Measurements from ENCODE around the gene ZNF587. TPM values are rescaled to one million over a fixed set of nuclear protein-coding genes. Genes with fewer than 3 reads are reported as not detected.
"Not testable (repeated sequence)": the region's sequence is repeated elsewhere in the genome, so short reads cannot be mapped to it uniquely, and the experiment has no call there.

ZNF587 gene
- total and polyA plus RNA-seq, 5 donors, result 16.3 to 23.8 (median 20.2) TPM

DNA sequence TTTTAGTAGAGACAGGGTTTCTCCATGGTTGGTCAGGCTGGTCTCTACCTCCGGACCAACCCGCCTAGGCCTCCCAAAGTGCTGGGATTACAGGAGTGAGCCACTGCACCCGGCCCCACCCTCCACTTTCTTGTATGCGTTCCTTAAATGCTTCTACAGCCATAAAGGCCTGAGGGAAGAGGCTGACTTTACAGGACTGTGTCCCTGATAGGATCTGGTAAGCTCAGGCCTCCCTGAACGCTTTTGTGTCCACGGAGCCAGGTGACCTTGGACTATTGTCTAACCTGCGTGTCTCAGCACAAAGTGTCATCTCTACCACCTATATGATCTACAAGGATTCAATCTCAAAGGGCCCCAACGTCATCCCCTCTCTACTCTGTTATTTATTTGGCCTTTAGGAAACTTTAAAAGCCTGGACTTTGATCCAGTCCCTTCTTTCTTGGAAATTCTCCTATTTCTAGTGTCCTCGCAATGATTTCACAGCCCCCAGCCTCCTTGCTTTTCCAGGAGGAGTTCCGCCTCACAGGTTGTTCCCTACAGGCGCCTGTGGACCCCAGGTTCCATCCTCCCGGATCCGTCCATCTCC lies 35.6 kb upstream of the ZNF587 start:
- no peaks in the 10 kb centered on the region for H3K9me3 ChIP-seq (ENCODE audit: control insufficient read depth, low read length)
- intact Hi-C loops (cut with DNase I), result no loop called here
- H3K4me3 ChIP-seq (ENCODE audit: low read length), result peak overlapping the region; percentile 64
- H3K27me3 ChIP-seq (ENCODE audit: control insufficient read depth, insufficient read depth), result no peaks in the 10 kb centered on the region
- peaks cover 4% of the 10 kb centered on the region for H3K4me1 ChIP-seq (ENCODE audit: control insufficient read depth, insufficient read depth, low read length)
- DNase-seq, result no peak
- H3K27ac ChIP-seq (ENCODE audit: low read length), result peak overlapping the region; percentile 58
- WGBS, result 25% methylated on average over 13 of the region's 13 CpGs
- peak in 1 of 2 donors; percentile 1 for ATAC-seq

DNA sequence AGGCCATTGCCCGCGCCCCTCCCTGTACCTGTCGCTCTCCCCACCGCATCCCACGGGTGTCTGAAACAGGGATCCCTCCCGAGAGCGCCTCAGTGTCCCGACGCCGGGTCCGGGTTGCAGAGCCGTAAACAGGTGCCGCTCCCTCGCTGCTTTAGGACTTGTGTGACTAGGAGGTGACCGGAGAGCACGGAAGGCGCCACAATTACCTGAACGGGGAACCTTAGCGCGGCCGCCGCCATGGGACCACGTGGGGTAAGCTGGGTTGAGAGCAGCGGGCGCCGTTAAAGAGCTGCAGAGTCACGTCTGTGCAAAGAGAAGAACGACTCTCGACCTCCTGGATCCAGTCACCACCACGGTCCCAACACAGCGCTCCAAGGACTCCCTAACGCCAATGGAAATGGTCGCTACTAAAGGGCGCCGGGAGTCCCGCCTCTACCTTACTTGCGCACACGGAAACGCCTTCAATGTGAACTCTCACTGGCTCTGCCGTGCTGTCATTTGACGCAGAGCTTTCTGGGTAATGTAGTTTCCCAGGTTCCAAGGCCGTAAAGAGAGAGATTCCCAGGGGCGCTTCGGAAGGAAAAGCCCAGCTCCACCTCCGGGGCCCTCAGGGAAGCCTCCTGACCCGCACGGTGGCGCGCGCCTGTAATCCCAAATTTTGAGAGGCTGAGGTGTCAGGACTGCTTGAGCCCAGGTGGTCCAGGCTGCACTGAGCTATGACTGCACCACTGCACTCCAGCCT lies 35.0 kb upstream of the ZNF587 start, which contains the start of gene ZNF552:
Gene ZNF552, minus strand, starts transcription at position 409 of the 742 bp plus-strand sequence. Its CDS starts 170 bp downstream, at position 239.
- intact Hi-C loops (cut with DNase I), result no loop called here

DNA sequence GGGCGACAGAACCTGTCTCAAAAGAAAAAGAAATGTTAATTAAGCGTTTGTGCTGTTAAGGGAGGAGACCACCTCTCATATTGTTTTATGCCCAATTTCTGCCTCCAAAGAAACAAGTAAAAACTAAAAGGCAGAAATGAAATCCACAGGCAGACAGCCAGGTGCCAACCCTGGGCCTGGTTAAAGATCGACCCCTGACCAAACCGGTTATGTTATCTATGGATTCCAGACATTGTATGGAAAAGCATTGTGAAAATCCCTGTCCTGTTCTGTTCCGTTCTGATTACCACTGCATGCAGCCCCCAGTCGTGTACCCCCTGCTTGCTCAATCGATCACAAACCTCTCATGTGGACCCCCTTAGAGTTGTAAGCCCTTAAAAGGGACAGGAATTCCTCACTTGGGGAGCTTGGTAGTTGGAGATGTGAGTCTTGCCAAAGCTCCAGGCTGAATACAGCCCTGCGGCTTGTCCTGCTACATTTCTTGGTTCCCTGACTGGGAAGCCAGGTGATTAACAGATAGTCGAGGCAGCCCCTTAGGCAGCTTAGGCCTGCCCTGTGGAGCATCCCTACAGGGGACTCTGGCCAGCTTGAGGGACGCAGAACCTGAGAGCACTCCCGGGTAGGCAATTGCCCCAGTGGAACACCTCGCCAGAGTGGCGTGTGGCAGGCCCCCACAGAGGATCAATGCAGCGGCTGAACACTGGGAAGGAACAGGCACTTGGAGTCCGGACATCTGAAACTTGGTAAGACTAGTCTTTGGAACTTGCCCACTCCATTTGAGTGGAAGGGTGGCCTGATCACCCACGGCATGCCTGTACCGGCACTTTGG lies 34.2 kb upstream of the ZNF587 start:
- ATAC-seq, result no peak
- Histone ChIP-seq H3K4me1 (ENCODE audit: control insufficient read depth, insufficient read depth, low read length) (peaks cover 5% of the 10 kb centered on the region), H3K9me3 (ENCODE audit: control insufficient read depth, low read length) (no peaks in the 10 kb centered on the region), H3K27ac (ENCODE audit: low read length) (peak overlapping the region; percentile 70), H3K27me3 (ENCODE audit: control insufficient read depth, insufficient read depth) (no peaks in the 10 kb centered on the region), H3K4me3 (ENCODE audit: low read length) (peak overlapping the region; percentile 64)
- DNase-seq, result no peak
- 89% methylated on average over 17 of the region's 17 CpGs for WGBS
- intact Hi-C loops (cut with DNase I), result no loop called here

More for the DNA sequence above, 35.0 kb upstream of the ZNF587 start, which contains the start of gene ZNF552:
- no peaks in the 10 kb centered on the region for H3K9me3 ChIP-seq (ENCODE audit: control insufficient read depth, low read length)
- DNase-seq, result peak; percentile 87 to 94 (median 89)
- peak within 1 kb of the TSS; percentile 64 for H3K4me3 ChIP-seq (ENCODE audit: low read length)
- H3K4me1 ChIP-seq (ENCODE audit: control insufficient read depth, insufficient read depth, low read length), result peaks cover 4% of the 10 kb centered on the region
- peak; percentile 95 to 96 for ATAC-seq
- H3K27me3 ChIP-seq (ENCODE audit: control insufficient read depth, insufficient read depth), result no peaks in the 10 kb centered on the region
- H3K27ac ChIP-seq (ENCODE audit: low read length), result peak within 1 kb of the TSS; percentile 70
- WGBS, result under 1% methylated on average over 50 of the region's 50 CpGs

DNA sequence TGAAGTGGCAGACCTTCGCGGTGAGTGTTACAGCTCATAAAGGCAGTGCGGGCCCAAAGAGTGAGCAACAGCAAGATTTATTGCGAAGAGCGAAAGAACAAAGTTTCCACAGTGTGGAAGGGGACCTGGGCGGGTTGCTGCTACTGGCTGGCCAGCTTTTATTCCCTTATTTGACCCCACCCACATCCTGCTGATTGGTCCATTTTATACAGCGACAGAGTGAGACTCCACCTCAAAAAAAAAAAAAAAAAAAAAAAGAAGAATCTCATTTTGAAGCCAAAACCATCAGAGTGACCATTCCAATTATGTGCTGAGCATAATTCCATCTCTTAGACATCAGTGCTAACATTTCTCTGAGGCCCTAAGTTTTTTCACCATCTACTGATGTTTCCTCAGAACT lies 33.0 kb upstream of the ZNF587 start:
- Histone ChIP-seq H3K4me3 (ENCODE audit: low read length) (no peak overlapping the region), H3K9me3 (ENCODE audit: control insufficient read depth, low read length) (no peaks in the 10 kb centered on the region), H3K27me3 (ENCODE audit: control insufficient read depth, insufficient read depth) (no peaks in the 10 kb centered on the region), H3K27ac (ENCODE audit: low read length) (no peak overlapping the region), H3K4me1 (ENCODE audit: control insufficient read depth, insufficient read depth, low read length) (peaks cover 9% of the 10 kb centered on the region)
- ATAC-seq (no peak), DNase-seq (no peak)
- intact Hi-C loops (cut with DNase I), result no loop called here
- WGBS, result 90% methylated on average over 7 of the region's 7 CpGs

DNA sequence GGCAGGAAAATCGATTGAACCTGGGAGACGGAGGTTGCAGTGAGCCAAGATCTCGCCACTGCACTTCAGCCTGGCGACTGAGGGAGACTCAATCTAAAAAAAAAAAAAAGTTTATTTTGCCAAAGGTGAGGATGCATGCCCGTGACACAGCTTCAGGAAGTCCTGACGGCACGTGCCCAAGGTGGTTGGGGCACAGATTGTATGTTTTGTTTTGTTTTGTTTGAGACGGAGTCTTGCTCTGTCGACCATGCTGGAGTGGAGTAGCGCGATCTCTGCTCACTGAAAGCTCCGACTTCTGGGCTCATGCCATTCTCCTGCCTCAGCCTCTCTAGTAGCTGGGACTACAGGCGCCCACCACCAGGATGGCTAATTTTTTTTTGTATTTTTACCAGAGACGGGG lies 31.7 kb upstream of the ZNF587 start:
- H3K9me3 ChIP-seq (ENCODE audit: control insufficient read depth, low read length), result no peaks in the 10 kb centered on the region
- DNase-seq (no peak), ATAC-seq (no peak)
- intact Hi-C loops (cut with DNase I), result no loop called here
- H3K4me1 ChIP-seq (ENCODE audit: control insufficient read depth, insufficient read depth, low read length), result peaks cover 9% of the 10 kb centered on the region
- H3K4me3 ChIP-seq (ENCODE audit: low read length), result no peak overlapping the region
- no peaks in the 10 kb centered on the region for H3K27me3 ChIP-seq (ENCODE audit: control insufficient read depth, insufficient read depth)
- WGBS, result 91% methylated on average over 14 of the region's 14 CpGs
- no peak overlapping the region for H3K27ac ChIP-seq (ENCODE audit: low read length)

DNA sequence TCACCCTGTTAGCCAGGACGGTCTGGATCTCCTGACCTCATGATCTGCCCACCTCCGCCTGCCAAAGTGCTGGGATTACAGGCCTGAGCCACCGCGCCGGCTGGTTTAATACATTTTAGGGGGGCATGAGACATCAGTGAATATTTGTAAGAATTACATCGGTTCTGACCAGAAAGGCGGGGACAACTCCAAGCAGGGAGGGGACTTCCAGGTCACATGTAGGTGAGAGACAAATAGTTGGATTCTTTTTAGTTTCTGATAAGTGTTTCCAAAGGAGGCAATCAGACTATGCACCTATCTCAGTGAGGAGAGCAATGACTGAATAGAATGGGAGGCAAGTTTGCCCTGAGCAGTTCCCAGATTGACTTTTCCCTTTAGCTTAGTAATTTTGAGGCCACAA lies 31.3 kb upstream of the ZNF587 start:
- intact Hi-C loops (cut with DNase I), result no loop called here

DNA sequence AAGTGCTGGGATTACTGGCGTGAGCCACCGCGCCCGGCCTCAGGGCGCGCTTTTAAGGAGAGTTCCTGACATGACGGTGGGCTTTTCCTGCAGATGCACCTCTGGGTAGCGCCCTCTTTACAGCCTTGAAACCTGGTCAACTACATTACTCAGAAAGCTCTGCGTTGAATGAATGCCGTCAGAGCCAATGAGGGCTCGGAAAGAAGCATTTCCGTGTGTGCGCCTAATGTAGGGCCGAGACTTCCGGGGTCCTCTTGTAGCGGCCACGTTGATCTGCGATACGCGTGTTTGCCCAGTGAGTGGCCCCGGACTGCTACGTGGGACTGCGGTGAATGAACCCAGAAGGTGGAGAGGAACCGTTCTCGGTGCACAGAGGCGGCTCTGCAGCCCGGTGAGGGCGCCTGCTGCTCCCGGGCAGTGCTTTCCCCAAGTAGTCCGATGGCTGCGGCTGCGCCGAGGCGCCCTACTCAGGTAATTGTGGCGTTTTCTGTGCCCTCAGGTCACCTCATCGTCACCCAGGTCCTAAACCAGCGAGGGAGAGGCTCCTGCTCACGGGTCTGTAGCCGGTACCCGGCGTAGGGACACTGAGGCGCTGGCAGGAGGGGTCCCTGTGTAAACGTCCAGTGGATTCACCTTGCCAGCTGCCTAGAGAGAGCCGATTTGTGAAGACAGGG lies 30.0 kb upstream of the ZNF587 start:
- under 1% methylated on average over 44 of the region's 44 CpGs for WGBS

More for the DNA sequence above, 31.3 kb upstream of the ZNF587 start:
- Histone ChIP-seq H3K9me3 (ENCODE audit: control insufficient read depth, low read length) (no peaks in the 10 kb centered on the region), H3K4me3 (ENCODE audit: low read length) (no peak overlapping the region), H3K27me3 (ENCODE audit: control insufficient read depth, insufficient read depth) (no peaks in the 10 kb centered on the region), H3K4me1 (ENCODE audit: control insufficient read depth, insufficient read depth, low read length) (peaks cover 9% of the 10 kb centered on the region), H3K27ac (ENCODE audit: low read length) (no peak overlapping the region)
- ATAC-seq, result no peak
- 90% methylated on average over 7 of the region's 7 CpGs for WGBS
- no peak for DNase-seq

DNA sequence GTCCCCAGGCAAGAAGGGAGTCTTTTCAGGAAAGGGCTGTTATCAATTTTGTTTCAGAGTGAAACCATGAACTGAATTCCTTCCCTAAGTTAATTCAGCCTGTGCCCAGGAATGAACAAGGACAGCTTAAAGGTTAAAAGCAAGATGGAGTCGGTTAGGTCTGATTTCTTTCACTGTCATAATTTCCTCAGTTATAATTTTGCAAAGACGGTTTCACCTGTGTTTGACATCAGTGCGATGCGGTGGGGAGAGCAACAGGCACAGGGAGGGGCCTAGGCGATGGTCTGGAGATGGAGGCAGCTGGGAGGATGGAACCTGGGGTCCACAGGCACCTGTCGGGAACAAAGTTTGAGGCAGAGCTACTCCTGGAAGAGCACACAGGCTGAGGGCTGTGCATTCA lies 29.1 kb upstream of the ZNF587 start:
- no peak overlapping the region for H3K27ac ChIP-seq (ENCODE audit: low read length)
- DNase-seq (no peak), ATAC-seq (no peak)
- H3K4me1 ChIP-seq (ENCODE audit: control insufficient read depth, insufficient read depth, low read length), result peaks cover 5% of the 10 kb centered on the region
- intact Hi-C loops (cut with DNase I), result no loop called here
- no peaks in the 10 kb centered on the region for H3K27me3 ChIP-seq (ENCODE audit: control insufficient read depth, insufficient read depth)
- peak overlapping the region; percentile 98 for H3K4me3 ChIP-seq (ENCODE audit: low read length)
- 75% methylated on average over 6 of the region's 6 CpGs for WGBS
- H3K9me3 ChIP-seq (ENCODE audit: control insufficient read depth, low read length), result no peaks in the 10 kb centered on the region

More for the DNA sequence above, 30.0 kb upstream of the ZNF587 start:
- intact Hi-C loops (cut with DNase I), result no loop called here
- ATAC-seq, result peak; percentile 89 to 92
- H3K4me1 ChIP-seq (ENCODE audit: control insufficient read depth, insufficient read depth, low read length), result peaks cover 5% of the 10 kb centered on the region
- peak; percentile 86 to 91 (median 88) for DNase-seq
- peak overlapping the region; percentile 91 for H3K27ac ChIP-seq (ENCODE audit: low read length)
- H3K27me3 ChIP-seq (ENCODE audit: control insufficient read depth, insufficient read depth), result no peaks in the 10 kb centered on the region
- peak overlapping the region; percentile 98 for H3K4me3 ChIP-seq (ENCODE audit: low read length)
- H3K9me3 ChIP-seq (ENCODE audit: control insufficient read depth, low read length), result no peaks in the 10 kb centered on the region

DNA sequence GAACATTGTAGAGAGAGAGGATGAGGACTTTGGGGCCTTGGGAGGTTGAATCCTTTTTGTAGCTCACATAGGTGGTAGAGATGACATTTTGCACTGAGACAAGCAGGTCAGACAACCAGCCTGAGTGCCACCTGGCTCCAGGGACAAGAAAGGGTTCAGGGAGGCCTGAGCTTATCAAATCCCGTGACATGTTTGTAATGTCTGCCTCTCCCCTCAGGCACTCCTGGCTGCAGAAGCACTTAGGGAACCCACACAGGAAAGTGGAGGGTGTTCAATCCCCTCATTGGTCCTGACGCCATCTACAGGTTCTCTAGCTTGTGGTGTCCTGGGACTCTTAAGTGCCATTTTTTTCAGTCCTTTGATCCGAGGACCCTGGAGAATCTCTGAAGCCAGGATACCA lies 28.6 kb upstream of the ZNF587 start:
- intact Hi-C loops (cut with DNase I); H3K4me1 ChIP-seq (ENCODE audit: control insufficient read depth, insufficient read depth, low read length); DNase-seq; ATAC-seq; H3K27ac ChIP-seq (ENCODE audit: low read length); H3K4me3 ChIP-seq (ENCODE audit: low read length); H3K27me3 ChIP-seq (ENCODE audit: control insufficient read depth, insufficient read depth); H3K9me3 ChIP-seq (ENCODE audit: control insufficient read depth, low read length): not testable (repeated sequence)
- WGBS, result 55% methylated on average over 3 of the region's 3 CpGs

DNA sequence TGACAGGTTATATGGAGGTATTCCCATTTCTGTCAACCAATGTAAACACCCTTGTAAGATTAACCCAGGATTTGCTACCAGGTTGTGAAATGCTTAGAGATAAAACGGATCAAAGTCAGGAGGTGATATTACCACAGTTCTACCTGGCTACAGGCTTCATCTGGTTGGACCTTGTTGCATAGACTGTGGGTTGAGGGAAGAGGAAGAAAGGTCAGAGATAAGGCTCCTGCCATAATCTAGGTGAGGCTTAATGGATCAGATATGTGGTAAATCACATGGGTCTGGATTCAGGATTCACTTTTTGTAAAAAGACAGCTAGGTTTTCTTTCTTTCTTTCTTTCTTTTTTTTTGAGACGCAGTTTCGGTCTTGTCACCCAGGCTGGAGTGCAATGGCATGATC lies 28.2 kb upstream of the ZNF587 start:
- ATAC-seq; H3K9me3 ChIP-seq (ENCODE audit: control insufficient read depth, low read length); H3K27ac ChIP-seq (ENCODE audit: low read length); DNase-seq; H3K4me1 ChIP-seq (ENCODE audit: control insufficient read depth, insufficient read depth, low read length); intact Hi-C loops (cut with DNase I); H3K27me3 ChIP-seq (ENCODE audit: control insufficient read depth, insufficient read depth); H3K4me3 ChIP-seq (ENCODE audit: low read length): not testable (repeated sequence)
- 98% methylated on average over 3 of the region's 3 CpGs for WGBS
